Tibial nerve (tissue), 4 donors: ENCODE measurements around the gene TUBA1B. TPM values are rescaled to one million over a fixed set of nuclear protein-coding genes. Genes with fewer than 3 reads are reported as not detected.

Experiments
- DNase-seq, 2 donors: peaks; one replicate each; pipeline ENCODE4 v3.0.0-alpha.2; 2019; ENCODE audit warnings: low spot score in 2 of 2
- H3K27ac ChIP-seq, 4 donors: fragments of 200-600 bp; sonication (generic) in 3 of 4; one replicate each; pipeline ENCODE4 v1.5.1; 2017 to 2019; ENCODE audit warnings: mild to moderate bottlenecking in 1 of 4
- H3K27me3 ChIP-seq, 2 donors: fragments of 200-600 bp; sonication (generic) in 1 of 2; one replicate each; pipeline versions ENCODE4 v1.5.1 to v1.6.0; 2017 to 2019
- H3K36me3 ChIP-seq, 3 donors: fragments of 200-600 bp; sonication (generic); one replicate each; pipeline ENCODE4 v1.5.1; 2018 to 2019
- H3K4me1 ChIP-seq, 4 donors: fragments of 200-600 bp; sonication (generic) in 3 of 4; one replicate each; pipeline ENCODE4 v1.5.1; 2017 to 2019
- H3K4me3 ChIP-seq, 4 donors: fragments of 200-600 bp; sonication (generic) in 3 of 4; one replicate each; pipeline ENCODE4 v1.5.1; 2017 to 2019; ENCODE audit warnings: mild to moderate bottlenecking in 1 of 4, moderate library complexity in 1 of 4
- H3K9me3 ChIP-seq, 4 donors: fragments of 200-600 bp; sonication (generic) in 3 of 4; one replicate each; pipeline ENCODE4 v1.5.1; 2017 to 2019
- CTCF ChIP-seq, 5 experiments: fragments of 200-600 bp in 3 of 5; fragments of 450-650 bp in 2 of 5; sonication (generic) in 3 of 5; IDR thresholded peaks; one replicate each; pipeline ENCODE4 v1.5.1; 2016 to 2019; ENCODE audit warnings: antibody characterized with exemption in 5 of 5, mild to moderate bottlenecking in 3 of 5, moderate library complexity in 2 of 5
- EP300 ChIP-seq, 2 donors: sonication (generic); formaldehyde crosslinking; IDR thresholded peaks; one replicate each; pipeline ENCODE4 v1.6.1; 2017; ENCODE audit warnings: antibody characterized with exemption in 2 of 2, mild to moderate bottlenecking in 1 of 2
- POLR2A ChIP-seq, 2 donors: fragments of 450-650 bp; IDR thresholded peaks; one replicate each; pipeline ENCODE4 v1.6.1; 2017; ENCODE audit warnings: antibody characterized with exemption in 2 of 2, mild to moderate bottlenecking in 2 of 2, moderate library complexity in 2 of 2
- WGBS, 2 donors: methylation state at CpG; one replicate each; pipeline ENCODE4 v1.1.5; 2018; 5-methylcytosine and 5-hydroxymethylcytosine counted together
- total RNA-seq, 4 donors: library from RNA; depleted of rRNA; stranded (reverse); fragments of >200 nt; gene quantifications; one replicate each; pipeline ENCODE4 v1.1.0, GENCODE V29; 2016

Gene TUBA1B
- total RNA-seq, 4 donors from 2014 or later = 516 to 967 (median 709) TPM

DNA sequence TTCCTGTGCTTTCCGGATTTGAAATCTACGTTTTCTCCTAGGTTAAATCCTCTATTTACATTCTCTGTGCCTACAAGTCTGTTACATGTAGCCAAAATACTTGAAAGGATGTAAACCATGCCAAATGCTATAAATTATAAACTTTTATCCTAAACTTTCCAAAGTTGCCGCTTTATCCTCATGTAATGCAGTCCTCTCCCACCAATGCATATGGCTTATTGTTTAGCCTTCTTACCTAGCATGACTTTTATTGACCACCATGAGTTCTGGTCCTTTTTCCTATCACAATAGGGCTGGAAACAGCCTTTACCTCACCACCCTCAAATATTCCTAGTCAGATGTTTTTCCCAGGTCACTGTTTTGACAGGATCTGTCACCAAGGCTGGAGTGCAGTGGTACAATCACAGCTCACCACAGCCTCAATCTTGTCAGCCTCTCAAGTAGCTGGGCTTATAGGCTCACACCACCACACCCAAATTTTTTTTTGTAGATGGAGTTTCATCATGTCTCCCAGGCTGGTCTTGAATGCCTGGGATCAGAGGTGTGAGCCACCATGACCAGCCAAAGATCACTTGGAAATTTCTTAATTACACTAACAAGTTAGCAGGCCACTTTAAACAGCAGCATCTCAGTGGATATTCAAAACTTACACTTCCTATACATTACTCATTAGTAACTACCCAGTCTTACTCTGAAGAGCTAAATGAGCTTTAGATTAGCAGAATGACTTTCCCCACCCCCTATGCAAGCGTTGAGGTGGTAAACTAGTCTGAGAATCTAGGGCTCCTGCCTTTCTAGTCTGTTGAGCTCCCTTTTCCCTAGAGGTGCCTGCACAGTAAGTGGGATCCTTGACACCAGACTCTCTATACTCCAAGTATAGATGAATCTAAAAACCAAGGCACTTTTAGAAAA lies 4.1 kb downstream of the TUBA1B start:
- H3K4me1 ChIP-seq = peaks cover 0 to 22% (median 9%) of the 10 kb centered on the region in 4 donors
- H3K36me3 ChIP-seq = peaks cover 5 to 36% (median 10%) of the 10 kb centered on the region in 3 donors
- no peak overlapping the region for H3K4me3 ChIP-seq
- 88 to 90% methylated on average over 4 of the region's 4 CpGs for WGBS, 2 donors
- no peak for DNase-seq
- H3K27me3 ChIP-seq = no peaks in the 10 kb centered on the region
- TF ChIP-seq CTCF (IDR thresholded peaks at IDR 0.05) (no peak), POLR2A (IDR thresholded peaks at IDR 0.05) (no peak), EP300 (IDR thresholded peaks at IDR 0.05) (no peak)
- no peaks in the 10 kb centered on the region for H3K9me3 ChIP-seq
- no peak overlapping the region for H3K27ac ChIP-seq

- no peaks in the 10 kb centered on the region for H3K27me3 ChIP-seq
- no peaks in the 10 kb centered on the region for H3K4me1 ChIP-seq
- peak; percentile 40 to 80 (median 61) for TF ChIP-seq CTCF (IDR thresholded peaks at IDR 0.05)
- no peak for TF ChIP-seq POLR2A (IDR thresholded peaks at IDR 0.05)
- peak in 1 of 2 donors; percentile 40 for TF ChIP-seq EP300 (IDR thresholded peaks at IDR 0.05)
- H3K36me3 ChIP-seq = peaks cover 0 to 2% (median 0%) of the 10 kb centered on the region in 3 donors
- peak in 1 of 2 donors; percentile 56 for DNase-seq
- H3K9me3 ChIP-seq = no peaks in the 10 kb centered on the region
- no peak overlapping the region for H3K27ac ChIP-seq
- WGBS, 2 donors = 20 to 30% methylated on average over 6 of the region's 6 CpGs
- H3K4me3 ChIP-seq = no peak overlapping the region
Measured at GRCh38 chr12:49121047-49121696, 10.0 kb downstream of the TUBA1B start.

DNA sequence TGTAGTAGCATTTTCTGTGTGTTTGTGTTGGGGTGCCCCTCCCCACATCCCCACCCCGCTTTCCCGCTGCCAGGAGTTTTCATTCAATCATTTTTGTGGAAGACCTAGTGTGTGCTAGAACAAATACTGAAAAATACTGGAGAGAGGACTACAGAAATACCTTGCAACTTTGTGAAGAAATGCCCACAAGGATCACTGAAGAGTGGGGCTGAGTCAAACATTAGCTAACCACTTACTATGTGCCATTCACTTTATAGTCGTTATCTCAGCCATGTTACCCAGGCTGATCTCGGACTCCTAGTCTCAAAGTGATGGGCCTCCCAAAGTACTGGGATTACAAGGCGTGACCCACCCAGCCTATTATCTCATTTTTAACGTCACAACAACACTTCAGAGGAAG lies 20.0 kb downstream of the TUBA1B start:
- Histone ChIP-seq H3K9me3 (no peaks in the 10 kb centered on the region), H3K27me3 (no peaks in the 10 kb centered on the region), H3K4me3 (peak overlapping the region; percentile 72 to 97 (median 78)), H3K4me1 (peaks cover 3 to 44% (median 19%) of the 10 kb centered on the region in 4 donors), H3K27ac (peak overlapping the region; percentile 93 to 100 (median 94)), H3K36me3 (peaks cover 0 to 2% (median 0%) of the 10 kb centered on the region in 3 donors)
- WGBS, 2 donors = 51 to 53% methylated on average over 6 of the region's 6 CpGs
- no peak for TF ChIP-seq CTCF (IDR thresholded peaks at IDR 0.05)
- no peak for TF ChIP-seq EP300 (IDR thresholded peaks at IDR 0.05)
- no peak for TF ChIP-seq POLR2A (IDR thresholded peaks at IDR 0.05)
- no peak for DNase-seq

DNA sequence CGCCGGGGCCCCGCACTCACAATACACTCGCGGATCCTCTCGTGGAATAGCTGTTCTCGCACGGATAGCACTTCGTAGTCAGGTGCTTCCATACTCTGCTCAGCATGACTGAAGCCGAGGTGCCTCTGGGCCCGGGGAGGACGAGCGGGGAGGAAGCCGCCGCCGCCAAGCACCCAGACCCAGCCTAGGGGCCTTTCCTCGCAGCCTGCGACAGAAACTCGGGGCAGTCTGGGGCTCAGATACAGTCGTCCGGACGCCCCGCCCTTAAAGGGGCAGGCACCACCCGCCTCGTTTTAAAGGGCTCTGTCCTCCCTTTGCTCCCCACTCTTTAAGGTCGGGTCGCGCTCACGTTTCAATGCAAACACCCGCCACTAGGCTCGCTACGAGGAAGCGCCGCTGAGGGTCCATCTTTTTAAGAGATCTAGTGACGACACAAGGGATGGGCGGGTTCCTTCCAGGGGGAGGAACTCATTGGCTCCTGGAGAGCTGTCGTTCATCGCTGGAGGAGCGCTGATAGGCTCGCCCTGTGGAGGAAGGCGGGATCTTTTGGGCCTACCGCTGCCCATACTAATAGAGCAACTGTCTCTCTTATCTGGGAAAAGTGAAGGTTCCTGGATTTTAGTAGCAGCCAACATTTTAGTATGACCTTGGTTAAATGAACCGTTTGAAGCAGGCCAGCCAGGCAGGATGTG lies 20.6 kb downstream of the TUBA1B start, which contains the start of gene LMBR1L:
TSS of gene LMBR1L (minus strand) at position 384 of the 692 bp plus-strand sequence. CDS start at position 92, 292 bp downstream.
- Histone ChIP-seq H3K36me3 (peaks cover 0 to 7% (median 0%) of the 10 kb centered on the region in 3 donors), H3K27ac (peak within 1 kb of the TSS; percentile 93 to 100 (median 94)), H3K27me3 (no peaks in the 10 kb centered on the region), H3K4me3 (peak within 1 kb of the TSS; percentile 72 to 97 (median 78)), H3K4me1 (peaks cover 3 to 50% (median 24%) of the 10 kb centered on the region in 4 donors), H3K9me3 (no peaks in the 10 kb centered on the region)
- DNase-seq = peak; percentile 95 to 98
- 0% methylated on average over 19 to 30 of the region's 43 CpGs for WGBS, 2 donors
- TF ChIP-seq POLR2A (IDR thresholded peaks at IDR 0.05) (peak; percentile 83 to 97), CTCF (IDR thresholded peaks at IDR 0.05) (peak; percentile 31 to 90 (median 45)), EP300 (IDR thresholded peaks at IDR 0.05) (peak; percentile 44 to 98)
